ENCODE results near the gene TLCD3A.
"Not testable (repeated sequence)": the region's sequence is repeated elsewhere in the genome, so short reads cannot be mapped to it uniquely, and the experiment has no call there.

Gene TLCD3A

GRCh38 chr17:752620-753219 is 20.3 kb downstream of the TLCD3A start:
- FAIRE-seq (no peak), DNase-seq (ENCODE audit: insufficient read length) (peak; percentile 31)
- TF ChIP-seq TAF1 (IDR thresholded peaks at IDR 0.05; ENCODE audit: borderline replicate concordance, low read depth, low read length), result no peak
- TF ChIP-seq POLR2A (IDR thresholded peaks at IDR 0.05; ENCODE audit: low read depth, low read length), result no peak
- TF ChIP-seq POLR2AphosphoS5 (IDR thresholded peaks at IDR 0.05; ENCODE audit: low read depth, low read length), result no peak

- DNase-seq (ENCODE audit: insufficient read length), result no peak
These were observed 21.0 kb downstream of the TLCD3A start for GRCh38 chr17:753418-753817.

GRCh38 chr17:755319-755961 is 23.0 kb downstream of the TLCD3A start:
- not testable (repeated sequence) for DNase-seq (ENCODE audit: insufficient read length); FAIRE-seq

More at GRCh38 chr17:753418-753817, 21.0 kb downstream of the TLCD3A start:
- TF ChIP-seq POLR2AphosphoS5 (IDR thresholded peaks at IDR 0.05; ENCODE audit: low read depth, low read length) (no peak), POLR2A (IDR thresholded peaks at IDR 0.05; ENCODE audit: low read depth, low read length) (no peak), TAF1 (IDR thresholded peaks at IDR 0.05; ENCODE audit: borderline replicate concordance, low read depth, low read length) (no peak)
- FAIRE-seq, result no peak

- not testable (repeated sequence) for FAIRE-seq; DNase-seq (ENCODE audit: insufficient read length)
These were observed 23.7 kb downstream of the TLCD3A start for GRCh38 chr17:756010-756567.

GRCh38 chr17:759964-760363 is 27.6 kb downstream of the TLCD3A start:
- no peak for TF ChIP-seq POLR2A (IDR thresholded peaks at IDR 0.05; ENCODE audit: low read depth, low read length)
- TF ChIP-seq POLR2AphosphoS5 (IDR thresholded peaks at IDR 0.05; ENCODE audit: low read depth, low read length), result no peak
- TF ChIP-seq TAF1 (IDR thresholded peaks at IDR 0.05; ENCODE audit: borderline replicate concordance, low read depth, low read length), result no peak
- no peak for DNase-seq (ENCODE audit: insufficient read length)
- no peak for FAIRE-seq

- FAIRE-seq, result no peak
- TF ChIP-seq POLR2AphosphoS5 (IDR thresholded peaks at IDR 0.05; ENCODE audit: low read depth, low read length) (no peak), POLR2A (IDR thresholded peaks at IDR 0.05; ENCODE audit: low read depth, low read length) (no peak), TAF1 (IDR thresholded peaks at IDR 0.05; ENCODE audit: borderline replicate concordance, low read depth, low read length) (no peak)
- DNase-seq (ENCODE audit: insufficient read length), result no peak
These were observed 28.0 kb downstream of the TLCD3A start for GRCh38 chr17:760371-760770.

- no peak for DNase-seq (ENCODE audit: insufficient read length)
- no peak for FAIRE-seq
- TF ChIP-seq TAF1 (IDR thresholded peaks at IDR 0.05; ENCODE audit: borderline replicate concordance, low read depth, low read length) (no peak), POLR2A (IDR thresholded peaks at IDR 0.05; ENCODE audit: low read depth, low read length) (no peak), POLR2AphosphoS5 (IDR thresholded peaks at IDR 0.05; ENCODE audit: low read depth, low read length) (no peak)
These were observed 34.7 kb downstream of the TLCD3A start for GRCh38 chr17:767076-767475.

GRCh38 chr17:773016-773415 is 40.6 kb downstream of the TLCD3A start:
- FAIRE-seq (no peak), DNase-seq (ENCODE audit: insufficient read length) (no peak)
- TF ChIP-seq TAF1 (IDR thresholded peaks at IDR 0.05; ENCODE audit: borderline replicate concordance, low read depth, low read length), result no peak
- TF ChIP-seq POLR2A (IDR thresholded peaks at IDR 0.05; ENCODE audit: low read depth, low read length), result no peak

- TF ChIP-seq TAF1 (IDR thresholded peaks at IDR 0.05; ENCODE audit: borderline replicate concordance, low read depth, low read length), result no peak
- no peak for TF ChIP-seq POLR2AphosphoS5 (IDR thresholded peaks at IDR 0.05; ENCODE audit: low read depth, low read length)
- TF ChIP-seq POLR2A (IDR thresholded peaks at IDR 0.05; ENCODE audit: low read depth, low read length), result no peak
- FAIRE-seq, result peak; percentile 40
- DNase-seq (ENCODE audit: insufficient read length), result no peak
These were observed 41.3 kb downstream of the TLCD3A start for GRCh38 chr17:773467-774312.

GRCh38 chr17:774313-774584 is 41.9 kb downstream of the TLCD3A start:
- DNase-seq (ENCODE audit: insufficient read length), result no peak
- FAIRE-seq, result no peak
- TF ChIP-seq TAF1 (IDR thresholded peaks at IDR 0.05; ENCODE audit: borderline replicate concordance, low read depth, low read length) (no peak), POLR2AphosphoS5 (IDR thresholded peaks at IDR 0.05; ENCODE audit: low read depth, low read length) (no peak), POLR2A (IDR thresholded peaks at IDR 0.05; ENCODE audit: low read depth, low read length) (no peak)

- DNase-seq (ENCODE audit: insufficient read length) (no peak), FAIRE-seq (no peak)
- TF ChIP-seq TAF1 (IDR thresholded peaks at IDR 0.05; ENCODE audit: borderline replicate concordance, low read depth, low read length) (no peak), POLR2A (IDR thresholded peaks at IDR 0.05; ENCODE audit: low read depth, low read length) (no peak)
These were observed 45.7 kb downstream of the TLCD3A start for GRCh38 chr17:778096-778495.
